HK-2 (cell line): Measurements from ENCODE around the gene LENG9.

Experiments used
- DNase-seq: peaks from one replicate; pipeline ENCODE4 v3.0.0-alpha.2; 2018; ENCODE audit not compliant: unreplicated experiment

LENG9 gene

DNA sequence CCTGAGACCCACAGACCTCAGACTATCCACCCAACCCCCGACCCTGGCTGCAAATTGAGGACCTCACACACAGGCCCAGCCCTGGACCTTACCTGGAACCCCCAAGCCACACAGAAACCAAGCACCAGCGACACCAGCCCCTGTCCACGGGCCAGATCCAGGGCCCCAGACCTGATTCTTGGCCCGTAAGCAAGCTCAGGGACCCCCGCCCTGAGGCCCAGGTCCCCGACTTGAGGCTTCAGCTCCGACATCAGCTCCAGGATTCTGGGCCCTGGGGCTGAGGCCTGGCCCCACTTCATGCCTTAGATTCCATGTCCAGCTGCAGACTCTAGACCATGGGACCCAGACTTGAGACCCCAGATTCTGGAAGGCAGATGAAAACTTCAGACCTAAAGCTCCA is 42.1 kb downstream of the LENG9 start:
- DNase-seq, result no peak

- DNase-seq, result no peak
Measured at GRCh38 chr19:54421169-54421516, 42.4 kb downstream of the LENG9 start.

GRCh38 chr19:54420383-54421168 is 43.0 kb downstream of the LENG9 start:
- no peak for DNase-seq

DNA sequence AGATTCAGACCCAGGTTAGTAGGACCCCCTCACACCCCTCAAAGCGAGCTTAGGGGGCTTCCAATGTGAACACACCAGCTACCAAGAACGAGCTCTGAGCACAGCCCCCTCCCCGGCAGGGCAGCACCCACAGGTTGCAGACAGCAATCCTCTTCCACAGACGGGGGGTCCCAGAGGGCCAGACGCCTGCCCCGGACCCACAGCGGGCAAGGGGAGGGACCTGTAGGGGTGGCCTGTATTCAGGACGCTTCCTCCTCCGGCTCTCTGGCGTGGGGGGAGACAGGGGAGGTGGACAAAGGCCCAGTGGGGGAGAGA is 43.6 kb downstream of the LENG9 start:
- DNase-seq, result no peak

- DNase-seq, result no peak
Measured at GRCh38 chr19:54418930-54419800, 44.4 kb downstream of the LENG9 start.

DNA sequence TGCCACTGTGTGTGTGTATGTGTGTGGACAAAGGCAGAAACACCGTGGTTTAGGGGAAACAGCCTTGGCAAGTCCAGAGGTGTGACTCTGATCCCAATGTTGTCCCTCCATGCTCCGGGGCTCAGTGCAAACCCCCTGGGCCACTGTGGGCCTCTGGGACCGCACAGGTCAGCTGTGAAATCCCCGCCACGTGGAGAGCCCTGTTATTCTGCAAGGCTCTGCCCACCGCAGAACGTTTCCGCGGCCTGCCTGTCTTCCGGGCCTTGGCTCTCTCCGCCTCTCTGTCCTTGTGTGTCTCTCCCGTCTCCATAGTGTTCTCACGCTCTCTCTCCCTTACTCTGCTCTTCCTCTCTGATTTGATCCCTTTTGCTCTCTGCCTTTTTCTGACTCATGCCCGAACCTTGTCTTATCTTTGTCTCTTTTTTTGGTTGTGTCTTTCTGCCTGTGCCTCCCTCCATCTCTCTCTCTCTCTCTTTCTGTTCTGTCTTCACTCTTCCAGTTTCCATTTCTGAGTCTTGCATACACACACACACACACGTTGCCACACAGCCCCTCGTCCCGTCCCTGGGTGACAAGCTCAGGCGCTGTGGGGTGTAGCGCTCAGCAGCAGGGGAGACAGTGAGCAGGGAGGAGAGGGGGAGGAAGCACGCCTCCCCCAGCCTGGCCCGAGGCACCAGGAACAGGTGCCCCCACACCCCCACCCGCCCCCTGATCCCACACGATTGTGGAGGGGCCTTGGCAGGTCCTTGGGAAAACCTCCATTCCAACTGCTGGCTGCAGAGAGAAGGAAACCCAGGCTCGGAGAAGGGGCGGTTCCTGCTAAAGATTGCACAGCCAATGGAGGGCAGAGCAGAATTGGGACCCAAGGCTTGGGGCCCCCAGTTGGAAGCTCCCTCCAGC is 45.3 kb downstream of the LENG9 start:
- no peak for DNase-seq

DNA sequence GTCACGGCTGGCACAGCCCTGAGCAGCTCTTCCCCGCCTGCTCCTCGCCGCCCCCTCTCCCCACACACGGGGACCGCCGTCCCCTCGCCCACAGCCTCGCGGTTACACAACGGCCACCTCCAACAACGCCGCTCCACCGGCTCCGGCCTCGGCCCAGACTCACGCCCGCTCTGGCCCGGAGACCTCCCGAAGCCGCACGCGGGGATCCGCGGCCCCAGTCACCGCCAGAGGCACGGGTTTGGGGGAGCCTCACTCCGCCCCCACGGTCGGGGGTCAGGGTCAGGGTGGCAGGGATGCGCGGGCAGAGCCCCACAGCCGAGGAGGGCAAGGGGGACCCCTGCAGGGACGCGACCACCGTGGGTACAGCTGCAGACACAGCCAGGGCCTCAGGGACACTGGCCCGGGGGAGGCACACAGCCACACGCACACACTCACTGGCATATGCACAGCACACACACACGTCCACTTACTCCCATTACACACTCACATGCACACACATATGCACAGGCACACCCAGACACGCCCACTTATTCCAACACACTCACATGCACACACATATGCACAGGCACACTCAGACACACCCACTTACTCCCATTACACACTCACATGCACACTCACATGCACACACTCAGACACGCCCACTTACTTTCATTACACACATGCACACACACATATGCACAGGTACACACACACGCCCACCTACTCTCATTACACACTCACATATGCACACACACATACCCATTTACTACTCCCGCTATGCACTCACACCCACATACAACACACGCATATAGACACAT is 46.7 kb downstream of the LENG9 start:
- DNase-seq, result no peak

DNA sequence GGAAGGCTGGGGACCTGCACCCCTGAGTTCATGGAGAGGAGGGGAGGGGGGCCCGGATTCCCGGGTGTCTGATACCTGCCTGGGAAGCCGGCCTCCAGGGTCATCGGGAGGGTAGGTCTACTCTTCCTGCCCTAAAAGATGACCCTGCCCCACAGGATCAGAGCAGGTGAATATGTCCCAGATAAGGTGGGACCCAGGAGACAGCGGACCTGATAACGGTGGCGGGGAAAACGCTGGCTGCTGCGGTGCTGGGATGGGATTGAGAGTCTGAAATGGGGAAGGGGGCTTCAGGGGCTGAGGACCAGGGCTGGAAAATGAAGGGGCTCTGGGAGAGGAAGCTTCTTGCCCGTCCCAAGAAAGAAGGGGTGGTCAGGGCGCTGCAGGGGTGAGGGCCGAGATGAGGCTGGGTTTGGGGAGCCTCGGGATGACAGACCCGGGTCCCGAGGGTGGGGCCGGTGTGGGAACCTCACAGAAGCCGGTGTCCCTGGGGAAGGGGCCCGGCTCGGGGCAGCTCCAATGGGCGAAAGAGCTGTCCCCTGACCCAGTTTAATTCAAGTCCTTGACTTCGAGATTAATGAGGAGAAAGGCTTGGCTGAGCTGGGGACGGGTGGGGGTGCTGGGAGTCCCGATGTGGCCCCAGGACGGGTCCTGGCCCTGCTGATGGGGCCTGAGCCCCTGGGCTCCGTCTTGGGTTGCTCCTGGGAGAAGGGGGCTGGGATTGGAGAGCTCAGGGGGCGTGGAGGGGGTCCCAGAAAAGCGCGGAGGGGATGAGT is 47.5 kb downstream of the LENG9 start:
- no peak for DNase-seq

DNA sequence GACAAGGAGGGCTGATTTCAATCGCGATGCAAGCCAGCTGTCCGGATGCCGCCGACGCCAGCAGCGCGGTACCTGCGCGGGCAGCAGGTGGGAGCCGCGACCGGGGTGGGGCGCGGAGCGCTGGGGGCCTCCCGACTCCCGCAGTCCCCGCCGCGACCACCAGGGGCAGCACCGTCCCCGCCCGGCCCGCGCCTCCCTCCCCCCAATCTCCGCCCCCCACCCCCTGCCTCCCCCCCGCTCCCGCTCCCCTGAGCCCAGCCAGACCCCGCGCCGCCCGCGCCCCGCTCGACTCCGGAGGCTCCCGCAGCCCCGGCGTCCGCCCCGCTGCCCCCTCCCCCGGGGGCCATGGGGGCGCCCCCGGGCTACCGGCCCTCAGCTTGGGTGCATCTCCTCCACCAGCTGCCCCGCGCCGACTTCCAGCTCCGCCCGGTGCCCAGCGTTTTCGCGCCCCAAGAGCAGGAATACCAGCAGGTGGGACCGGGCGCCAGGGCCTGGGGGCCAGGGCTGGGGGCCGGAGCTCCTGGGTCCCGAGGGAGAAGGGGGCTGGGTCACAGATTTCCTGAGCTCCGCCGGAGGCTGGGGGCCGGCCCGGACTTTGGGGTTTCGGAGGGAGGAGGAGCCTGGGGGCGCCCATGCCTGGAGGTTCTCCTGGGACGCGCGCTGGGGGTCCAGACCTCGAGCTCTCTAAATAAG is 48.2 kb downstream of the LENG9 start, which contains the start of gene TTYH1:
Gene TTYH1, plus strand, starts transcription at position 257 of the 693 bp plus-strand sequence. Its CDS starts 89 bp downstream, at position 346.
- no peak for DNase-seq

- DNase-seq, result no peak
Measured at GRCh38 chr19:54414156-54414555, 49.4 kb downstream of the LENG9 start.

DNA sequence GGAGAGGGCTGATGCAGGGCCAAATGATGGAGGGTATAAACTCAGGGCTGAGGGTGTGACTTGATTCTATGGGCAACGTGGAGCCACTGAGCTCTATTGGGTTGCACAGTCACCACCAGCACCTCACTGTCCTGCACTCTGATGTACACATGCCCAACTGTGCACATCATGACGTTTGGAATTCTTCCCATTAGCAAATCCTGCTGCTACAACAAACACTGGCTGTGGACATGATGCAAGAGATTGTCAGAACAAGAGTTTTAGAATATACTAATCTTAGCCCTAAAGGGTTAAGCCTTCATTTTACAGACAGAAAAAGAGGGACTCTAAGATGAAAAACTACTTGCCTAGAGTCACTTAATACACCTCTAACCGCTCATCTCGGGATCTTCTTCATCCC is 50.7 kb downstream of the LENG9 start:
- DNase-seq, result no peak
